HL-60/S4 treated with phorbol 12-myristate 13-acetate at 8.2 ng/mL for 4 days and 3 days (cell line): ENCODE measurements around the gene THTPA.
"Not testable (repeated sequence)": the region's sequence is repeated elsewhere in the genome, so short reads cannot be mapped to it uniquely, and the experiment has no call there.

Experiments
- in situ Hi-C: fragments of 300-500 bp; cut with MboI; formaldehyde crosslinking; loops from 2 replicates; pipeline ENCODE4 v1.15.0; 2022; ENCODE audit warnings: low sequenced_read_pairs

The THTPA gene

DNA sequence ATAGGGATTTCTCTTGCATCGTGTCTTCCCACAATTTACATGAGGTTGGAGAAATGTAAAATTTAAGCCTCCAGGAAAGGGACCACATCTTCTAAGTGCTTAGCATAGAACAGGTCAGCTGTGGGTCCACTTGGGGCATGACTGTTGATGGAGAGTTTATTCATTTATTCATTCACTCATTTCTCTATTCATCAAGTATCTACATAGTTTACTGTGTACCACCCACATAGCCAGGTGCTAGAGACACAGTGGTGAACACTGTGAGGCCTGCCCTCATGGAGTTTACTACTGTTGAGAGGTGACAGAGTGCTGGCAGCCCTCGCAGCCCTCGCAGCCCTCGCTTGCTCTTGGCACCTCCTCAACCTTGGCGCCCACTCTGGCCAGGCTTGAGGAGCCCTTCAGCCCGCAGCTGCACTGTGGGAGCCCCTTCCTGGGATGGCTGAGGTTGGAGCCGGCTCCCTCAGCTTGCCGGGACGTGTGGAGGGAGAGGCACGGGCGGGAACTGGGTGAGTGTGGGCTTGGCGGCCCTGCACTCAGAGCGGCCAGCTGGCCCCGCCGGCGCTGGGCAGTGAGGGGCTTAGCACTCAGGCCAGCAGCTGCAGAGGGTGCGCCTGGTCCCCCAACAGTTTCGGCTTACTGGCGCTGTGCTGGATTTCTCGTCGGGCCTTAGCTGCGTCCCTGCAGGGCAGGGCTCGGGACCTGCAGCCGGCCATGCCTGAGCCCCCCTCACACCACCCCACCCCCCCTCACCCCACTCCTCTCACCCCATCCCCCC, 24.3 kb downstream of the THTPA start:
- in situ Hi-C loops: no loop called here

DNA sequence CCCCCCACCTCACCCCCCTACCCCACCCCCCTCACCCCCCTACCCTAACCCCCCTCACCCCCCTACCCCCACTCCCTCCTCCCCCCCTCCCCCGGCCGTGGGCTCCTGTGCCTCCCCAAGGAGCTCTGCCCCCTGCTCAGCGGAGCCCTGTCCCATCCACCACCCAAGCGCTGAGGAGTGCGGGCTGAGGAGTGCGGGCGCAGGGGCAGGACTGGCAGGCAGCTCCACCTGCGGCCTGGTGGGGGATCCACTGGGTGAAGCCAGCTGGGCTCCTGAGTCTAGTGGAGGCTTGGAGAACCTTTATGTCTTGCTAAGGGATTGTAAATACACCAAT, 24.8 kb downstream of the THTPA start:
- in situ Hi-C loops: no loop called here

DNA sequence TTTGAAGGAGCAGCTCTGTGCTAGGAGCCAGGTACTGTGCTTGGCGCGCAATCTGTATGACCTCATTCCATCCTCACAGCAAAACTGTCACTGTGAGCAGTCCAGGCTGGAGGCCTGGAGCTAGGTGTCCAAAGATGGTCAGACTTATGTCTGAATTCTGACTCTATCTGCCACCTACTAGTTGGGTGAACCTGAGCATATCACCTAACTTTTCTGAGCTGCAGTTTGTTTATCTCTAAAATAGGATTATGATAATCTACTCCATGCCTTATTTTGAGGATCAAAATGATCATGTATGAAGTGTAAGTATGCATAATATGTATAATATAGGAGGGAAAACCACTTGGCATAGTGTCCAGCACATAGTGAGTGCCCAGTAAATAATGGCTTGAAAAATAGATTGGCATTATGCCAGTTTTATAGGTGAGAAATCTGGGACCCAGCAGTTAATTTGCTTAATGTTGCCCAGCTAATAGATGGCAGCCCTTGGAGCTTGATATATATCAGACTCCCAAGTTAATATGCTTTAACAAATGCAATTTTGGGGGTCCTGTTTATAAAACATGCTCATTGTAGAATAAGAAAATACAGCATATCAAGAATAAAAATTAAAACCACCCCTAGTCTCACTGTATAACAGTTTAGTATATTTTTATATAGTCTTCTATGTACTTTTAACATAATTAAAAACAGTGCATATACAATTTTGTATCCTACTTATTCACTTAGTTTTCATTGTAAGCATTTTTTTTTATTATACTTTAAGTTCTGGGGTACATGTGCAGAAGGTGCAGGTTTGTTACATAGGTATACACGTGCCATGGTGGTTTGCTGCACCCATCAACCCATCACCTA, 27.1 kb downstream of the THTPA start:
- in situ Hi-C loops: no loop called here

DNA sequence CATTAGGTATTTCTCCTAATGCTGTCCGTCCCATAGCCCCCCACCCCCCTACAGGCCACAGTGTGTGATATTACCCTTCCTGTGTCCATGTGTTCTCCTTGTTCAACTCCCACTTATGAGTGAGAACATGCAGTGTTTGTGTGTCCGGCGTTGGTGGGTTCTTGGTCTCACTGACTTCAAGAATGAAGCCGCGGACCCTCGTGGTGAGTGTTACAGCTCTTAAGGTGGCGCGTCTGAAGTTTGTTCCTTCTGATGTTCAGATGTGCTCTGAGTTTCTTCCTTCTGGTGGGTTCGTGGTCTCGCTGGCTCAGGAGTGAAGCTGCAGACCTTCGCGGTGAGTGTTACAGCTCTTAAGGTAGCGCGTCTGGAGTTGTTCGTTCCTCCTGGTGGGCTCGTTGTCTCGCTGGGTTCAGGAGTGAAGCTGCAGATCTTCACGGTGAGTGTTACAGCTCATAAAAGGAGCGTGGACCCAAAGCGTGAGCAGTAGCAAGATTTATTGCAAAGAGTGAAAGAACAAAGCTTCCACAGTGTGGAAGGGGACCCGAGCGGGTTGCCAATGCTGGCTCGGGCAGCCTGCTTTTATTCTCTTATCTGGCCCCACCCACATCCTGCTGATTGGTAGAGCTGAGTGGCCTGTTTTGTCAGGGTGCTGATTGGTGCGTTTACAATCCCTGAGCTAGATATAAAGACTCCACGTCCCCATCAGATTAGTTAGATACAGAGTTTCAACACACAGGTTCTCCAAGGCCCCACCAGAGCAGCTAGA, 27.9 kb downstream of the THTPA start:
- in situ Hi-C loops: not testable (repeated sequence)

DNA sequence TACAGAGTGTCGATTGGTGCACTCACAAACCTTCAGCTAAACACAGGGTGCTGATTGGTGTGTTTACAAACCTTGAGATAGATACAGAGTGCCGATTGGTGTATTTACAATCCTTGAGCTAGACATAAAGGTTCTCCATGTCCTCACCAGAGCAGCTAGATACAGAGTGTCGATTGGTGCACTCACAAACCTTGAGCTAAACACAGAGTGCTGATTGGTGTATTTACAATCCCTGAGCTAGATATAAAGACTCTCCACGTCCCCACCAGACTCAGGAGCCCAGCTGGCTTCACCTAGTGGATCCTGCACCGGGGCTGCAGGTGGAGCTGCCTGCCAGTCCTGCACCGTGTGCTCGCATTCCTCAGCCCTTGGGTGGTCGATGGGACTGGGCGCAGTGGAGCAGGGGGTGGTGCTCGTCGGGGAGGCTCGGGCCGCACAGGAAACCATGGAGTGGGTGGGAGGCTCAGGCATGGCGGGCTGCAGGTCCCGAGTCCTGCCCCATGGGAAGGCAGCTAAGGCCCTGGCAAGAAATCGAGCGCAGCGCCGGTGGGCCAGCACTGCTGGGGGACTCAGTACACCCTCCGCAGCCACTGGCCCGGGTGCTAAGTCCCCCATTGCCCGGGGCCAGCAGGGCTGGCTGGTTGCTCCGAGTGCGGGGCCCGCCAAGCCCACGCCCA, 28.6 kb downstream of the THTPA start:
- in situ Hi-C loops: not testable (repeated sequence)

DNA sequence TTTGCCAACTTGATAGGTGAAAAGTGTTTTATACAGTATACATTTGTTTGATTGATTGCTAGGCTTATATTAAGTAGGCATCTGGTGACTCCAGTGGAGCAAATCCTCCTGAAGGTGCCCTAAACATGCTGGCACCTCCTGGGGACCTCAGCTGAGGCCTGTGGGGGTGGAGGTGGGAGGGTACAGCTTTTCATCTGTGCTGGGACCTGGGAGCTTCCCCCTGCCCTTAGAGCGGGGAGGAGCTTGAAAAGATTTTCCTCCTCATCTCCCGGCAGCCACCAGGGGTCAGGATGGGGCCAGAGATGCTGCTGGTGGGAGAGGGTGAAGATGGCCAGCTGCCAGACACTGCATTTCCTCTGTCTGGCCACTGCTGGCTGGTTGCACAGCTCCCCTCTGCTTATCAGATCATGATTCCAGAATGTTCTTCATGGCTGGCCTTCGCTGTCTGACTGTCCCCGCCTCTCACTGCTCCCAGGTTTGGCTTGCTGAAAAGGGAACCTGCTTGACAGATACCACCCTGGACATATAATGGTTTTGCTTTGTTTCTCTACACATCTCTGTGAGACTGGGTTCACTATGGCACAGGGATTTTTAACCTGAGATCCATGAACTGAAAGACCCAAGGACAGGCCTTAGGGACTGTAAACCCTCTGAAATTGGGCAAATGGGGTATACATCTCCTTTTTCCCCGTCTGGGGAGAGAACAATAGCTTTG, 33.0 kb downstream of the THTPA start:
- in situ Hi-C loops: no loop called here

DNA sequence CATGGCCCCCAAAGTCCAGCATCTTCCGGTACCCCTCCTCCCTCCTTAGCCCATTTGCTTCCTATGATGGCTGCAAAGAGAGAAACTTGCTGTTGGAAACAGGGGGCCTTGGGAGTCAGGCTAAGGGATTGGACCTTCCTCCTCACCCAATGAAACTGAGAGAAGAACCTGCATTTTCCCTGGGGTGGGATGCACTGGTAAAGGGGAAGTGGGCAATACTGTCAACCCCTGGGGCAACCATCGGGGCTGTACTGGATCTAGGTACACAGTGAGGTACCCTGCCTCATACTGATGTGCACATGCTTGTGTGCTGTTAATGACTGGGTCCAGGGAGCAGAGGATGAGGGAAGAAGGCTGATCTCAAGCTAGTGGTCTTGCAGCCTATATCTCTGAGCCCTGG, 33.5 kb downstream of the THTPA start:
- in situ Hi-C loops: no loop called here

DNA sequence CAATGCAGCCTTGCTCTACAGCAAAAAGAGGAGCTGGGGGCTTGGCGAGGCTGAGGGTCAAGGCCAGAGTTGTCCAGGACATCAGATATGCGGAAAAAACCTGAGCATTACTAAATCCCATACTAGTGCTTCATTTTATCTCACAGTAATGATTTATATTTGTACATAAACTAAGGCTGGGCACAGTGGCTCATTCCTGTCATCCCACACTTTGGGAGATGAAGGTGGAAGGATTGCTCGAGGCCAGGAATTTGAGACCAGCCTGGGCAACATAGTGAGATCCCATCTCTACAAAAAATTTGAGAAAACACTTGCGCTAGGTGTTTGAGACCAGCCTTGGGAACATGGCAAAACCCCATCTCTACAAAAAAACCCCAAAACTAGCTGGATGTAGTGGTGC, 34.1 kb downstream of the THTPA start:
- in situ Hi-C loops: no loop called here

DNA sequence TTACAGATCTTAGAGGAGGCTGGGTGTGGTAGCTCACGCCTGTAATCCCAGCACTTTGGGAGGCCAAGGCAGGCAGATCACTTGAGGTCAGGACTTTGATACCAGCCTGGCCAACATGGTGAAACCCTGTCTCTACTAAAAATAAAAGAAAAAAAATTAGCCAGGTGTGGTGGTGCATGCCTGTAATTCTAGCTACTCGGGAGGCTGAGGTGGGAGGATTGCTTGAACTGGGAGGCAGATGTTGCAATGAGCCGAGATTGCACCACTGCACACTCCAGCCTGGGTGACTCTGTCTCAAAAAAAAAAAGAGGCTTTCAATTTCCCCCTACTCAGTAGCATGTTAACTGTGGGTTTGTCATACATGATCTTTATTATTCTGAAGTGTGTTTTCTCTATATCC, 38.1 kb downstream of the THTPA start:
- in situ Hi-C loops: not testable (repeated sequence)

DNA sequence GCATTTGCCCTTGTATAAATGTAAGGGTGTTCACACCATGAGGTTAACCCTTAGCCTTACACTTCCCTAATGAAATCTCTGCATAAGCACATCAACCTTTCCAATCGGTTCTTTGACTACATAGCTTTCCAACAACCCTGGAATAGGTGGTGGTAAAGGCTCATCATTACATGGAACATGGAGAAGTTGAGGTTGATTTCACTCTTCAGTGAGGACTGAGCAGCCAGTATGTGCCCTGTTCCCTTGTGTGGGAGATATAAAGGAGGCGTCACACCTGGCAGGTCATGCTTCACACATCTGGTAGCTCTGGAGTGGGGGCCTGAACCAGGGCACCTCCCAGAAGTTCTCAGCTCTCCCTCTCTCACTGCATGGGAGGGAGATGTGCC, 44.2 kb downstream of the THTPA start:
- in situ Hi-C loops: no loop called here

DNA sequence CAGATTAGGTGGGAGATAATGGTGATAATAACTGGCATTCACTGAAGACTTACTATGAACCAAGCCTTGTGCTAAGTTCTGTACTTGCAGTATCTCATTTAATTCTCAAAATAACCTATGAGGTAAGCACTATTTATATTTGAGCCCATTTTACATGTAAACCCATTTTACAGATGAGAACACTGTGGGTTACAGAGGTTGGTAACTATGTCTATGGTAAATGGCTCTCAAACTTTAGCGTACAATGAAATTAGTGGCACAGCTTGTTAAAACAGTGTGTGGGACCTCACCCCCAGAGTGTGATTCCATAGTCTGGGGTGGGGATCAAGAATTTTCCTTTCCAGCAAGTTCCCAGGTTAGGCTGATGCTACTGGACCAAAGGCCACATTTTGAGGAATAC, 44.7 kb downstream of the THTPA start:
- in situ Hi-C loops: no loop called here

DNA sequence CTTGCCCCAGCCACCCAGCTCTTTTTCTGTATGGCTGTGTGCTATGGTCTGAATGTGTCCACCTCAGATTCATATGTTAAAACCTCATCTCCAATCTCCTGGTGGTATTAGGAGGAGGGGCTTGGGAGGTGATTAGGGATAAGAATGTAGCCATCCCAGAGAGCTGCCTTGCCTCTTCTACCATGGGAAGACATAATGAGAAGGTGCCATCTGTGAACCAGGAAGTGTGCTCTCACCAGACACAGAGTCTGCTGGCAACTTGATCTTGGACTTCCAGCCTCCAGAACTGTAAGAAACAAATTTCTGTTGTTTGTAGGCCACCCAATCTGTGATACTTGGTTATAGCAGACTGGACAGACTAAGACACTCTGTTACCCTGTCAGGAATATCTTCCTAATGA, 45.4 kb downstream of the THTPA start:
- in situ Hi-C loops: no loop called here

DNA sequence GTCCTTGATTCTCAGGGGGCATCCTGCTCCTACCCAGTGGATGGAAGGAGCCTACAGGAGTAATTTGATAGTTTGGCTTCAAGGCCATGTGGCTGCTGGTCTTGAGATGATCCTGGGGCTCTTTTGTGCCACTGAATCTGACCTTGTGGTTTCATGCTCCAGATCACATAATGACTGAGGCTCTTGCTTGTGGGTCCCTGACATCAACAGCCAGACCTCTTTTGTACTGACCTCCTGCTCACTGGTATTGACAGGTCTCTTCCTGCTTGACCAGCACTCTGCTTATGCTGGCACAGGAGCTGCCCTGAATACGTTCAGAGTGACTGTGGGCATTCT, 45.7 kb downstream of the THTPA start:
- in situ Hi-C loops: no loop called here

DNA sequence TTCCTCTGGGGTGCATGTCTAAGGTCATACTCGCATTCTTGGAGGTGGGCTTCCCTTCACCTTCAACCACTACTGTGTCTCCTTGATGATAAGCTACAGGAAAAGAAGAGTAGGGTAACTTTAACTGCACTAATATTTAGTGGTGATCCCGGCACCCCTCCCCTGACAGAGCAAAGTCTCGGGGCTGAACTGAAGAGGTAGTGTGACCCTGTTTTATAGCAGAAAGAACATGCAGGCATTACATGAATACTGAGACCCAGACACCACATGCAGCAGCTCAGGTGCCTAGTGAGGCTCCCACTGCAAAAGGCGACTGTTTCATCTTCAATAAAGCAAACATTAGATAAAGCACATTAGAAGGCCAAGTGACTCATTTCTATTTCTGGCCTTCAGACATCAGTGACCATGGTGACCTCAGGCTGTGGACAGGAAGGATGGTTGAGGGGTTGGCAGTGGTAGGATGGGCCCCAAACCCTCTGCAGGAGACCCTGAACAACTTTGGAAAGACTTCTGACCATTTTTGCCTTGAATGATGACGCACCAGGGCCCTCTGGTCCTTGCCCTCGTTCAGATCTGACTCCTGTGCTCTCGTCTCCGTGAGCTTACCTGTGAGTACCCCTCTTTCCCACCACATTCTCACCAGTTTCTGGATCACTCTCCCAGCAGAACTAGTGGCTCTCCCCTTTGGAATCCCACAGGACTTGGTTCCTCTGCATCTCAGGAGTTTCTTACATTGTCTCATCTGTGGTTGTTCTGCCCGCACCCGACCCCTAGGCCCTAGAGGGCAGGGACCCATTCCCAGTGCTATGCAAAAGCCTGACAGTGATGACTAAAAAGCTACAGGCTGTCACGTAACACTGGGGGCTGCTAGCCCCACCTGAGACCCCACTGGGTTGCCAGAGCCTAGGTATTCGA, 46.4 kb downstream of the THTPA start:
- in situ Hi-C loops: no loop called here

DNA sequence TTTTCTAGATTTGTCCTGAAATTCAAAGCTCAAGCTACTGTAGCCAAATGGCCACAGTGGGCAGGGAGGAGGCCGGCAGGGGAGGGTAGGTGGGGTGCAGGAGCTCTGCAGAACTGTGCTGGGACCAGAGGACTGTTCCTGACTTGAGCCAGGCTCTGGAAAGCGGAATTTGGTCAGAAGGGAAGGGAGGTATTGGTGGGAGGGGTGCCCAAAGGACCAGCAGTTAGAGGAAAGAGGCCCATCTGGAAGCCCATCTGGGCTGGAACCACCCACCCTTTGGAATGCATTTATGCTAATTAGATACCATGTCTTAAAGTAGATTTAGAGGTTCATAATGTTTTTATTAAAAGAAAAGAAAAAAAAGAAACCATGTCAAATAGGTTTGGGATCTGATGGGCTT, 47.0 kb downstream of the THTPA start:
- in situ Hi-C loops: no loop called here

DNA sequence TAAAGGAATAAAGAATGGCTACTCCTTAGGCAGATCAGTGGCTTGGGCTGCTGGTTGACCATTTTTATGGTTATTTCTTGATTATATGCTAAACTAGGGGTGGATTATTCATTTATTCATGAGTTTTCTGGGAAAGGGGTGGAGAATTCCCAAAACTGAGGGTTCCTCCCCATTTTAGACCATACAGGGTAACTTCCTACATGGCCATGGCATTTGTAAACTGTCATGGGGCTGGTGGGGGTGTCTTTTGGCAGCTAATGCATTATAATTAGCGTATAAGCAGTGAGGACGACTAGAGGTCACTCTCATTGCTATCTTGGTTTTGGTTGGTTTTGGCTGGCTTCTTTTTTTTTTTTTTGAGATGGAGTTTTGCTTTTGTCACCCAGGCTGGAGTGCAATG, 48.1 kb downstream of the THTPA start:
- in situ Hi-C loops: no loop called here

DNA sequence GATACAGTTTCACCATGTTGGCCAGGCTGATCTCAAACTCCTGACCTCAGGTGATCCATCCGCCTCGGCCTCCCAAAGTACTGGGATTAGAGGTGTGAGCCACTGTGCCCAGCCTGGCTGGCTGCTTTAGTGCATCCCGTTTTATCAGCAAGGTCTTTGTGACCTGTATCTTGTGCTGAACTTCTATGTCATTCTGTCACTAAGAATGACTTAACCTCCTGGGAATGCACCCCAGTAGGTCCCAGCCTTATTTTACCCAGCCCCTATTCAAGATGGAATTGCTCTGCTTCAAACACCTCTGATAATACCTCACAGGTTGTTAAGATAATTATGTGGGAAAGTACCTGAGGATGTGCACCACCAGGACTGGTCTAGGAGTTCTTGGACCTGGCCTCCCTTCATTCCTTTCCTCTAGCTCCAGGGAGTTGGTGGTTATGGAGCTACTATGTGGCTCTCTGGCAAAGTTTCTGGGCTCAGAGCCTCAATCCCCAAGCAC, 48.7 kb downstream of the THTPA start:
- in situ Hi-C loops: no loop called here

DNA sequence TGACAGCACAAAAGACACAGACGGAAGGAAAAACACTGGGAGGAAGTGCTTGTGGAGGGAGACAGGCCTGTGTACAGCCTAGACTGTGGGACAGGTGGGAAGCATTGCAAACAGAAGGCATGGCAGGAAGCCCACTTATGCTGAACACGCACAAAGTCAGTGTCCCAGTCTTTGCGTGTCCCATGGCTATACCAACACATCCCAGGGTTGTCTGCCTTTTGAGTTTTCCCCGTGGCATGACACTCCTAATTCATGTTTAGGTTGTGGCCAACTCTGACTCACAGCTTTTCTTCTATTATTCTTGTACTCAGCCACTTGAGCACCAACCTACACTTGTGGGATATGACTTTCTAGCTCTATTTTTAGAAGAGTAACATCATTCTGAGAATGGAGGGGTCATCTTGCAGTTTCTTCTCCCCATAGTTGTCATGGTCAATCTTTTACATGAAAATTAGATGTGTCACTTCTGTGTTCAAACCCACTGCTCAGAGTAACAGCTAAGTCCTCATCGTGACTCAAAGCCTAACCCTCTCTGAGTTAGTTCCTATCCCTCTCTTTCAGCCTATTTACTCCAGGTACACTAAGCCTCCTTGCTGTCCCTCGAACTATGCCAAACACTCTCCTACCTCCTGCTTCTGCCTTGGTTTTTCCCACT, 50.0 kb downstream of the THTPA start:
- in situ Hi-C loops: no loop called here

DNA sequence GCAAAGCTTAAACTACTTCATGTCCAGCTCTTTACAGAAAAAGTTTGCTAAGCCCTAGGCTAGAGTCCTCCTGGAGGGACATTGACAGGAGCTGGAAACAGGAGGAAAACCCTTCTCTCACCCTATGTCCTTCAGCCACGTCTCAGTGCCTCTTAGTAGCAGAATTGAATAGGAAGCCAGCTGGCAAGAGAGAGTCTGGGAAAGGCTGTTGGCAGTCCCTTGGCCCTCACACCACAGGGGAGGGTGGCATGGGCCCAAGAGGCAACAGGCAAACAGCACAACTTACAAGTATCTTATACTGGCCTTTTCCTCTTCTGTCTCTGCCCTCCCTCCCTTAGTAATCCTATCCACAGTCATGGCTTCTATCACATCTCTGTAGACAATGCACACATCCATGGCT, 52.4 kb downstream of the THTPA start:
- in situ Hi-C loops: no loop called here
